Activated CD8-positive, alpha-beta memory T cell treated with anti-CD3 and anti-CD28 coated beads for 4 hours (primary cell): ENCODE data around the gene OR51V1.
"Not testable (repeated sequence)": the region's sequence is repeated elsewhere in the genome, so short reads cannot be mapped to it uniquely, and the experiment has no call there.

Experiments used
- DNase-seq, 2 donors: peaks; one replicate each; pipeline ENCODE4 v3.0.0-alpha.2; 2020; ENCODE audit warnings: low read depth in 2 of 2

Gene OR51V1

GRCh38 chr11:5165898-5166297, 34.6 kb downstream of the OR51V1 start:
- DNase-seq: not testable (repeated sequence)

GRCh38 chr11:5164807-5165206, 35.7 kb downstream of the OR51V1 start:
- DNase-seq: not testable (repeated sequence)

GRCh38 chr11:5161045-5161444, 39.4 kb downstream of the OR51V1 start:
- DNase-seq: not testable (repeated sequence)

- DNase-seq: not testable (repeated sequence)
Measured at GRCh38 chr11:5160217-5160616, 40.3 kb downstream of the OR51V1 start.

- no peak for DNase-seq
Measured at GRCh38 chr11:5159806-5160205, 40.7 kb downstream of the OR51V1 start.

- no peak for DNase-seq
Measured at GRCh38 chr11:5154657-5155056, 45.8 kb downstream of the OR51V1 start, which contains the start of gene OR52A1. Gene OR52A1 (minus strand): TSS chr11:5154757. CDS start chr11:5152369, 2,388 bp downstream.

- no peak for DNase-seq
Measured at GRCh38 chr11:5153574-5154431, 46.7 kb downstream of the OR51V1 start.

- no peak for DNase-seq
Measured at GRCh38 chr11:5151713-5152153, 48.7 kb downstream of the OR51V1 start.
